SHP77 treated with DMSO at 0.1 percent for 48 hours (cell line): ENCODE measurements around the gene PRSS36.
"Not testable (repeated sequence)": the region's sequence is repeated elsewhere in the genome, so short reads cannot be mapped to it uniquely, and the experiment has no call there.

Experiments
- DNase-seq: peaks from one replicate; lab custom pipeline; 2025; lab: John Stamatoyannopoulos, UW

PRSS36 gene

DNA sequence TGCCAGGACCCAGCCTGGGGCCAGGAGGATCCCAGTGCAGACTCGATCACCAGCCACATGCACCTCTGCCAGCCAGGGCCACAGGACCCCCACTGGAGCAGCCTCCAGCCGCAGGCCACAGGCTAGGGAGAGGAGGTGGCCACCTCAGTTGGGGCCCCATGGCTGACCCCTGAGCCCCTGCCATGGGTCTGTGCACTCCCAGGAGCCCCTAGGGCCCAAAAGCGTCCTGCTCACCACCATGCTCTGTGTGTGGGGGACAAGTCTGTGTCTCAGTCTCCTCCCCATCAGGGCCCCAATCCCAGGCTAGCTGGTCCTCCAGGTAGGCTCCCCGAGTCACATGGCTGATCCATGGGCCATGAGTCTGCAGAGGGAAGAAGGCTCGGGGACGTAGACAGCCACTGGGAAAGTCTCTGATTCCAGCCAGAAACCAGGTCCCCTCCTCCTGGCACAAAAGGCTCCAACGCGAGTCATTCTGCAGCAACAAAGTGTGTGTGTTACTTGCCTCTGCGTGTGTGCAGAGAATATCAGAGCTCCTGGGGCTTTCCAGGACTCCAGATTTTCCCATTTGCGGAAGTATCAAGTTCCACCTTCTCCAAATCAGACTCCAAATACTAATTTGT is 8.3 kb downstream of the PRSS36 start:
- peak; percentile 58 for DNase-seq

DNA sequence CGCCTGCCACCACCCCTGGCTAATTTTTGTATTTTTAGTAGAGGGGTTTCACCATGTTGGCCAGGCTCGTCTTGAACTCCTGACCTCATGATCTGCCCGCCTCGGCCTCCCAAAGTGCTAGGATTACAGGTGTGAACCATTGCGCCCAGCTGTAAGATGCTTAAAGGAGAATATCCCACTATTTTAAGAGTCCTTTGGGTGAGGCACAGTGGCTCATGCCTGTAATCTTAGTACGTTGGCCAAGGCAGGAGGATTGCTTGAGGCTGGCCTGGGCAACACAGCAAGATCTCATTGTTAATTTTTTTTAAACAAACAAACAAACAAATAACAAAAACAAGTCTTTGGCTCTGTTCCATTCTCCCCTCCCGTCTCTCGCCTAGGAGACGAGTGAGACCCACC is 8.8 kb downstream of the PRSS36 start:
- DNase-seq: not testable (repeated sequence)

DNA sequence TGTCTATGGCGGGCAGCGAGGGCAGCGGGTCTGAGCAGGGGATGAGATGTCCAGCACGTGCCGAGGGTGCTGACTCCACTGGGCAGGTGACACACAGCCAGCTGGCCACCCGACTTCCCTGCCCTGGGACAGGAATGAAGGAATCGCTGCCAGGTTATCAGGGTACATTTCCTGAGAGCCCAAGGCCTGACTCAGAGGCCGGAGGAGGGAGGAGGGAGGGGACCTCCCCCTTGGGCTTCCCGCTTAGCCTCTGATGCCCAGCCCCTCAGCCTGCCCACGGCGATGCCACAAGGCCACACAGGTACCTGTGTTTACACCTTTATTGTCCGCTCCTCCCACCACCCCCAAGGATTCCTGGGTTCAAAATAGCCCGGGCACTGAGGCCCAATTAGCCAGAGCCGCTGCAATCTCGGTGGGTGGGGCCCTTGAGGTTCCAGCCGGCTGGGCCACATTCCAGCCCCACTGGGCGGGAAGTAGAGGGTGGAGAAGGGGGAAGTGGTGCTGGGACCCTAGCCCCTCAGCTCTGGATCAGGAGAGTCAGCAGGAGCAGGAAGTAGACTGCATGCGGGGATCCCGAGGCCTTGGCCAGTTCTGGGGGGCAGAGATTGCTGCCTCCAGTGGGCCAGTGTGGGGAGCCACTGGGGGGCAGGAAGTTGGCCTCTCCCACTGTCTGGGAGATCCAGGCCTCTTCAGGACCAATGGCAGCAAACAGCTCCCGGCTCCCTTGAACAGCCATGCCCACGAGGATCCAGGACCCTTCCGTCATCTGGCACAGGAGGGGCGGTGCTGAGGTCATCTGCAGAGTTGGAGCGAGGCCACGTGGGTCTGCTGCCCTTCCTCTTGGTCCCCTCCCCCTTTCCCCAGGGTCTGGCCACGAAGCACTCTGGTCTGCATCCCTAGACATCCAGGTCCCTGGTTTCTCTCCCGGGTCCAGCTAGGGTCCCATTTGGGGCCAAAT is 11.0 kb downstream of the PRSS36 start:
- no peak for DNase-seq

DNA sequence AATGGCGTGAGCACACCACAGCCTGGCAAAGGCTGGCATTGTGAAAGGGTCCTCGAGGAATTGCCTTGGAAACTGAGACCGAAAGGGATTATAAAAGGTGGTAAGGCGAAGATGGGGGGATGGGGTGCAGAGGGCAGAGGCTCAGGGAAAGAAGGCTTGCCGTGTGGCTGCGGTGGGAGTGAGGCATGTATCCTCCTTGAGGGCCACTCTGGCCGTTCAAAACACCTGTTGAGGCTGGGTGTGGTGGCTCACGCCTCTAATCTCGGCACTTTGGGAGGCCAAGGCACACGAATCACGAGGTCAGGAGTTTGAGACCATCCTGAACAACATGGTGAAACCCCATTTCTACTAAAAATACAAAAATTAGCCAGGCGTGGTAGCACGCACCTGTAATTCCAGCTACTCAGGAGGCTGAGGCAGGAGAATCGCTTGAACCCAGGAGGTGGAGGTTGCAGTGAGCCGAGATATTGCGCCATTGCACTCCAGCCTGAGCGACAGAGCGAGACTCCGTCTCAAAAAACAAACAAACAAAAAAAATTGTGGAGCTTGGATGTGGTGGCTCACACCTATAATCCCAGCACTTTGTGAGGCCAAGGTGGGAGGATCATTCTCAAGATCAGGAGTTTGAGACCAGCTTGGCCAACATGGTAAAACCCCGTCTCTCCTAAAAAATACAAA is 12.9 kb downstream of the PRSS36 start:
- not testable (repeated sequence) for DNase-seq

DNA sequence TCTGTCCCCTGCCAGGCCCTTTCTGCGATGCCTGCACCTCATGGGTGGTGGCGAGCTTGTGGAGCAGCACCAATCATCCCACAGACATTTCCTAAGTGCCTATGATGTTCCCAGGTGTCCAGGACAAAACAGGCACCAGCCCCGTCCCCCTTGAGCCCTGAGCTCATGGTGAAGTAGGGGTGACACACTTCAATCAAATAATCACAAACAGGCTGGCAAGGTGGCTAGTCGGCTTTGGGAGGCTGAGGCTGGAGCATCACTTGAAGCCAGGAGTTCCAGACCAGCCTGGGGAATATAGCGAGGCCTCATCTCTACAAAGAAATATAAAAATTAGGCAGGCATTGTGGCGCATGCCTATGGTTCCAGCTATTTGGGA is 13.6 kb downstream of the PRSS36 start:
- no peak for DNase-seq

DNA sequence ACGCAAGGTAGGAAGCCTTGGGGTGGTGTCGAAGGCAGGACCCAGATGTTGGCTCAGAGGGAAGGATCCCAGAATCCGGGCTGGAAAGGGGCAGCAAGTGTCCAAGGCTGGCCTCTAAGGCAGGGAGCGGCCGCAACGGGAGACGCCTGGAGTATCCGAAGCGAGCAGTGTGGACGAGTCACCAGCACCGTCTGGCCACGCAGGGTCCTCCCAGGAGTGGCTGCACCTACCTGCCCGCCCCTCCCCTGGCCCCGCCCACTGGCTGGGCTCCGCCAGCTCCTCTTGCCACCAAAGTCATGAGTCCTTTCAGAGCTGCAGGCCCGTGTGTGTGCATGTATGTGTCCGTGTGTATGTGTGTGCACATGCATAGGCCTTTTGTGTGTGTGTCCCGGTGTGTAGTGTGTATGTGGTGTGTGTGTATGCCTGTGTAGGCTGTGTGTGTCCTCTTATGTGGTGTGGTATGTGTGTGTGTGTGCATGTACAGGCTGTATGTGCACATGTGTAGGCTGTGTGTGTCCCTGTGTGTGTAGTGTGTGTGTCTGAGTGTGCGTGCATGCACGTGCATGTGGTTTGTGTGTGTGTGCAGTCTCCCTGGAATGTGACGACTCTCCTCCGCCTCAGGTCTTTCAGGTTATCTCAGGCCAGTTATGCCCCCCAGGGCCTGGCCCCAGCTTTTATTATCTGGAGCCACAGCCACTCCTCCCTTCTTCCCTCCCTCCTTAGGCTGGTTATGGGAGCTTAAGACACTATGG is 14.2 kb downstream of the PRSS36 start, which contains the start of gene PRSS8:
TSS of gene PRSS8 (minus strand) at position 193 of the 752 bp plus-strand sequence. CDS start 229 bp downstream, outside the sequence.
- DNase-seq: no peak

DNA sequence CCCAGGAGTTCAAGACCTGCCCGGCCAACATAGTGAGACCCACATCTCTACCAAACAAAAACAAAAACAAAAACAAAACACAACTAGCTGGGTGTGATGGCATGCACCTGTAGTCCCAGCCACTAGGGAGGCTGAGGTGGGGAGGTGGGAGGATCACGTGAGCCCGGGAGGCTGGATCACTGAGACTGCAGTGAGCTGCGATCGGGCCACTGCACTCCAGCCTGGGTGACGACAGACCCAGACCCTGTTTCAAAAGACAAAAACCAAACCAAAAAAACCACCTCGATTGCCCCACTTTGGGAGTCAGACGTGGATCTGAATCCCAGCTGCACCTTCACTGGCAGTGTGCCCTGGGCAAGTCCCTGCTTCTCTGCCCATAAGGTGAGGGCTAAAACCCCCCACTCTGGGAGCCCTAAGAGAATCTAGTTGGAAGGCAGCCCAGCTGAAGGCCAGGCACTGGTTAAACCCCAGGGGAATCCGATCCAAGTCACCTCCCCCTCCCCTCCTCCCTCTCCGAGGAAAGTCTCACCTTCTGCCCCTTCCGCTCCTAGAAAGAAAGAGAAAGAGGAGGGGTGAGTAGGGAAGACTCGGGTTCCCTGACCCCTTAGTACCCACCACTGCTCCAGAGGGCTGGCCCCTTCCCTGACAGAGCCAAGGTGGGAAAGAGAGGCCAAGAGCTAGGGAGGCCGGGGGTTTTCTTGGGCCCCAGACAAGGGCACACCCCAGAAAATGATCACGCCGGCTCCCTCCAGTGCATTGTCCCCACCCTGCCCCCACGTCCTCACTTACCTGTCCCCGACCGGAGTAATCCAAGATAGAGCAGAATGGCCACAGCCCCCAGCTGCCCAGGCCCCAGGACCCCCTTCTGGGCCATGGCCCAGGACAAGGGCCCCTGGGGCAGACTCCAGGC is 15.0 kb downstream of the PRSS36 start:
- DNase-seq: no peak

DNA sequence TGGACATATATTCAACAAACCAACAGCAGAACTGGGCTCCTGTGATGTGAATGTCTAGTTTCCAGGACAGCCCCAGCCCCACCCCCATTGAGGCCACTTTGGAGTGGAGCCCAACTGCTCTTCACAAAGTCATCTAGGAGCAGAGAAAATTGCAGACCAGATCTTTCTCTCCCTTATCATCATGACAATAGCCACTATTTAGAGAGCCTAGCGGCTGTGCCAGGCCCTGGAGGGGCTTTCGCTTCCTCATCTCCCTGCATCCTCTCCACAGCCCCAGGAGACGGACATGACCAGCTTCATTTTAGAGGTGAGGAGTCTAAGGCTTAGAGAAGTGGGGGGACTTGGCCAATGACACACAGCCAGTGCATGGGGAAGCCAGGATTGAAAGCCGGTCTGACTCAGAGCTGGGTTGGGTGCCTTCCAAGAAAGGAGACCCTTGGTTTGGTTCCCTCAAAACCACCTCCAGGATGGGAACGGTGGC is 15.7 kb downstream of the PRSS36 start:
- no peak for DNase-seq

DNA sequence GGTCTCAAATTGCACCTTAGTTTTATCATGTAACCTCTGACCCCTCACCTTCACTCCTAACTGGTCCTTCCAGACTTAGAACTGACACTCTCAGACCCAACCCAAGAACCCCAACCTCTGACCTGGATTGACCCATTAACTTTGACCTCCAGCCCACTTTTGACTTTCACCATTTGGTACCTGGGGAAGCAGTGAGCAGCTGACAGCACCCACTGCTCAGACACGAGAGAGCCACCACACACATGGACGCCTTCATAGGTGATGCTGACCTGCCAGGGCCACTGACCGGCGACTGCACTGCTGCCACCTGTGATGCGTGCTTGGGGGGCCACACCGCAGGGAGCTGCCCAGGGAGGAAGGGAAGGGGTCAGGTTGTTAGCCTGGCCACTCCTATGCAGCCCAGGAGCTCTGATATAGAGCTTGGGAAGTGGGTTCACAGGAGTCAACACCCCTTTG is 16.8 kb downstream of the PRSS36 start:
- DNase-seq: no peak

DNA sequence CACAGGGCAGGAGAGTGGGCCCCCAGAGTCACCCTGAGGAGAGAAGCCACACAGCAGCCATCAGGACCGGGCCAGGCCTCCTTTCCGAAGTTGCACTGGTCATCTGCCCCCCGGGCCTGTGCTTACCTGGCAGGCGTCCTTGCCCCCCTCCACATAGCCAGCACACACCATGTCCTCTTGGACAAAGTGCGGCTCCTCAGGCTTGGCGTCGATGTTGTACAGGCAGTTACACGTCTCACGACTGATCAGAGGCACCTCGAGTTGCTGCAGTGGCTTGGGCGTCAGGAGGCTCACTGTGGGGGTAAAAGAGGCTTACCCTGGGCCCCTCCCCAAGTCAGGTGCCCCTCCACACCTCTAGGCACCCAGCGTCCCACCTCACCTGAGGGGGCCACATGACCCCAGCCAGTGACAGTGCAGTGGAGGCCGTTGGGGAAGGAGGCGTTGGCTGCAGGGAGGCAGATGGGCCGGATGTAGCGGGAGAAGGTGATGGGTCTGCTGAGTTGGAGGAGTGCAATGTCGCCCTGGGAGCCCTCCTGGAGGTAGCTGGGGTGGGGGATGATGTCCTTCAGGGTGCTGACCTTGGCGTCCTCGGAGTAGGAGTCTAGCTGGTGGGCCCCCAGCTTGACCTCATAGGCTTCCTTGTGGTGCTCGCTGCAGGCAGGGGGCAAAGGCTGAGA is 17.4 kb downstream of the PRSS36 start:
- DNase-seq: no peak

DNA sequence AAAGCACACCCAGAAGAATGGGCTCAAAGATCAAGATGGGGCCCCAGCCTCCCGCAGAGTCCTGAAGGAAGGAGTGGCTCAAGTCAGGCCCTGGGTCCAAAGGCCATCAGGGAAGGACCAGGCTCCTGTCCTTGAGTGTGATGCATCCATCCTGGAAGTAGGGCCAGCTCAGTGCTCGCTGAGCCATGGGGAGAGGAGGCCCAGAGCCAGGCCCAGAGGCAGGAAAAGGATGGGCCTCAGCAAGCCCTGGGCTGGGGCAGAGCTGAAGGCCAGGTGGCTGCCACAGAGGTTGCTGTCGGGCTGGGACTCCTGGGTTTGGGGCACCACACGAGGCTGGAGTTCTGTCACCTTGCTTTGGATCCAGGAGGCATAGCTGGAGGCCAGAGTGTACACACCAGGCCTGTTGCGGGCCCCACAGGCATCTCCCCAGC is 18.0 kb downstream of the PRSS36 start:
- DNase-seq: no peak

DNA sequence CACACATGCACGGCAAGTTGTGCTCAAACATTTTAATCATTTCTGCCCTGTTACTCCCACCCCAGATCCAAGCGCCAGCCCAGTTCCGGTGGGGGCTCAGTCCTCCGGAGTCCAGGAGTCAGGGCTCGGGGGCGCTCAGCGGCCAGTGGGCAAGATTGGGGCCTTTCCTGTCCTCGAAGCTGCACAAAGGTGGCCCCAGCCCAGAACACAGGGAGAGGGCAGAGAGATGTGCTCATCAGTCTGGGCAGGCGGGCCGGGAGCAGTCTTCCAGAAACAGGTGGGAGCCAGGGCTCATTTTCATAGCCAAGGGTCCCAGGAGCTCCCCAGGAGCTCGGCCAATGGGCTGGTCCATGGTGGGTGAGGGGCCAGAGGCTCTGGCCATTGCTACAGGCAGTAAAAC is 18.4 kb downstream of the PRSS36 start:
- DNase-seq: no peak

DNA sequence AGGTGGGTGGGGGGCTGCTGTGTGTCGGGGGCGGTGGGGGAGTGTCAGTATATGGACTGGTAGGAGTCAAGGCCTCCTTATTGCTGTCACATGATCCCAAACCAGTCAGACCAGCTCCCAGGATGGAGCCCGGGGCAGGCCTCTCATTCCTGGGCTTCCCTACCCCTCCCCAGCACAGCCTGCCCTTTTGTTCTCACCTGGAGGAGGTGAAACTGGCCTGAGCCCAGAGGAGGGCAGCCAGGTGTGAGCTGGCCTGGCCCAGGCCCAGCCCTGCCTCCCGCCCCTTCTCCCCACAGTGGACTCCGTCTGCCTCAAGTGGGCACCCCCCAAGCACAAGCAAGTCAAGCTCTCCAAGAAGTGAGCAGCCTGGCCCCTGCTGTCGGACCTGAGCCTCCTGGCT is 19.0 kb downstream of the PRSS36 start:
- no peak for DNase-seq

DNA sequence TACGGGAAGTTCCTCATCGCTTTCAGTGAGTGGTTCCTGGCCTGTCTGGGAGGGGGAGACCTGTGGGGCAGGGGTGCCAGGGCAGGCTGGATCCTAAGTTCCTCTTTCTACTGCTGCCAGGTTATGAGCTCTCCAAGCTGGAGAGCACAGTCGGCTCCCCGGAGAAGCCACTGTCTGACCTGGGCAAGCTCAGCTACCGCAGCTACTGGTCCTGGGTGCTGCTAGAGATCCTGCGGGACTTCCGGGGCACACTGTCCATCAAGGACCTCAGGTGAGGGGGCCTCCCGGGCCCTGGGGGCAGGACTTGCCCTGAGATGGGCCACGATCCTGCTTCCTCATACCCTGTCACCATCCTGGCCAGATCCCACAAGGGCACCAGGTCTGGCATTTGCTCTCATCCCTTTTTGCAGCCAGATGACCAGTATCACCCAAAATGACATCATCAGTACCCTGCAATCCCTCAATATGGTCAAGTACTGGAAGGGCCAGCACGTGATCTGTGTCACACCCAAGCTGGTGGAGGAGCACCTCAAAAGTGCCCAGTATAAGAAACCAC is 19.5 kb downstream of the PRSS36 start:
- no peak for DNase-seq

DNA sequence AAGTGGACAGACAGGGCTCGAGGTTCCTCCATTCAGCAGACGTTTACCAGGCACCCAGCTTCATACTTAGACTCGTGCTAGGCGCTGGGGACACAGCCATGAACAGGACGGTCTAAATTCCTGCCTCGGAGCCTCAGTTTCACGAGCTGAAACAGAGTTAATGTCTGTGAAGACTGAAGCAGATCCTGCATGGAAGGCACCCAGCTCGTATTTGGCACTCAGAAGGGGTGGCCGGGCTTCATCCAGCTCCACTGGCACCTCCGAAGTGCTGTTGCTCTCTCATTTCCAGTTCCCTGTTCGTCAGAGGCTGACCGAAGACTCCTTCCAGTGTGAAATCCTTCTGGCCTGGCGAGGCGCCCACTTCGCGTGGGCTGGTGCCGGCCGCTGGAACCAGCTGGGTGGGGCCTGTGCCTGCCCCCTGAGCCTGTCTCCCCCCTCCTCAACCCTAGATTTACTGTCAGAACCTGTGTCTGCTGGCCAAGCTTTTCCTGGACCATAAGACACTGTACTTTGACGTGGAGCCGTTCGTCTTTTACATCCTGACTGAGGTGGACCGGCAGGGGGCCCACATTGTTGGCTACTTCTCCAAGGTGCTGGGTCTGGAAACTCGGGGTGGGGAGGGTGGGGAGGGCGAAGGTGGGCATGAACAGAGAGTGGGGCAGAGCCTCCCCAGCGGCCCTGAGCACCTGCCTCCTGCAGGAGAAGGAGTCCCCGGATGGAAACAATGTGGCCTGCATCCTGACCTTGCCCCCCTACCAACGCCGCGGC is 20.1 kb downstream of the PRSS36 start:
- DNase-seq: no peak

DNA sequence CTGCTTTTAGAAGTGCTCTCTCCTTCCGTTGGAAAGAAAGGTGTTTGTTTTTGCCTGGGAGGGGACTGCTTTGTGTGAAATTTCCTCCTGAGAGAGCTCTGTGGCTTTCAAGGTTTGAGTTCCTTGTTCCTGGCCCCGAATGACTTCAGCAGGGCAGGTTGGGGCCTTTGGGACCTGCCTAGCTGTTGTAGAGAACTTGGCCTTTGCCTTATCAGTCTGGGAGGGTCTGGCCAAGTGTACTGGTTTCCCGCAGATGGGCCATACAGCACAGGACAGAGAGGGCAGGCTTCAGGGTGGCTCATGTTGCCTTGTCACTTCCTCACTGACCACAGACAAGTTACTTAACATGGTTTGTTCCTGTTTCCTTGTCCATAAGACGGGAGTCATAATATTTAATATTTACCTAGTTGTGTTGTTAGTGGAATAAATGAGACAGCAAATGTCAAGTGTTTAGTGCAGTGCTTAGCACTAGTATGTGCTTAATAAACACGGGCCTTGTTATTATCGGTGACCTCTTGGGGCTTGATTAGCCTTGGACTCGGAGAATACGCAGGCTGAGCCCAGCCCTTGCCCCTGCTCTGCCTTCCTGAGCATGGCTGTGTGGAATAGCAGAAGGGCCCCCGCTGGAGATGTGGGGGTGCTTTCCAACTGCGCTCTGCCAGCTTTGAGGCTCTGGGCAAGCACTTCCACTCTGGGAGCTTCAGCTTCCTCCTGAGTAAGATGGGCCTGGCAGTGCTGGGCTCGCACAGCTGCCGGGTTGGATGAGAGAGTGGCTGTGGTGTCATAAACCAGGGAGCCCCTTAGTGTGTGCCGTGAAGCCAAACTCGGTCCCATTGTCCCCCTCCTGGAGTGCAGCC is 20.9 kb downstream of the PRSS36 start:
- no peak for DNase-seq

DNA sequence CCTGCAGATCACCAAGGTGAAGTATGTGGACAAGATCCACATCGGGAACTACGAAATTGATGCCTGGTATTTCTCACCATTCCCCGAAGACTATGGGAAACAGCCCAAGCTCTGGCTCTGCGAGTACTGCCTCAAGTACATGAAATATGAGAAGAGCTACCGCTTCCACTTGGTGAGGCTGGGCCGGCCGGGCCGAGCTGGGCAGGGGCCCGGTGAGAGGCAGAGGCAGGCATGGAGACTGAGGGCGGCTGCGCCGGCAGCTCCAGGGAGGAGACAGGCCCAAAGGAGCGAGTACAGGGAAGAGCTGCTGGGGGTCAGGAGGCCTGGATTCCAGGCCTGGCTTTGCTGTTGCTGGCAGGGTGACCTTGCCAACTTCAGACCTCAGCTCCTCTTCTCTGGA is 22.7 kb downstream of the PRSS36 start:
- no peak for DNase-seq

DNA sequence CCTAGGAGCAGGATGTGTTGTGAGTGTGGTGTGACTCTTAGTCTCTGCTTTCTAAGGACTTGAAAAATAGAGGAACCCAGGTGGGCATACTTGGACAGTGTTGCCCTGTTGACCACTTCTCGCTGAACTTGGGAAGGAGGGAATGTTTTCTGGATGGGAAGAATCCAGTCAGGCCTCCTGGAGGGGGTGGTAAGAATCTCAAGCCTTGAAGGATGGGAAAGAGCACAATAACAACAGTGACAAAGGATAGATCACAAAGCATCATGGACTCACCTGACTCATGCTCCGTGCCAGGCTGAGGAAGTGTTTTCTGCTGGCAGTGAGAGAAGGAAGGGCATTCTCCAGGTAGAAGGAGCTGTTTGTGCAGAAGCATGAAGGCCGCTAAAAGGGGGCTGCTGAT is 24.0 kb downstream of the PRSS36 start:
- DNase-seq: no peak
